Measurements from ENCODE around the gene DENND4B.
A peak's percentile ranks its signal among the peaks of the same experiment; 100 is the strongest.

Gene DENND4B

GRCh38 chr1:153956997-153957715 lies 10.6 kb upstream of the DENND4B start:
- DNase-seq (ENCODE audit: low read depth): no peak
- no peak for TF ChIP-seq CTCF (conservative IDR thresholded peaks at IDR 0.05; ENCODE audit: low read depth, low read length)
- peak overlapping the region; percentile 94 for H3K4me3 ChIP-seq (ENCODE audit: low read depth, low read length)

- no peak overlapping the region for H3K4me3 ChIP-seq (ENCODE audit: low read depth, low read length)
- TF ChIP-seq CTCF (conservative IDR thresholded peaks at IDR 0.05; ENCODE audit: low read depth, low read length): no peak
- DNase-seq (ENCODE audit: low read depth): no peak
These were observed 8.3 kb upstream of the DENND4B start for GRCh38 chr1:153954826-153955225.

- no peak for DNase-seq (ENCODE audit: low read depth)
- H3K4me3 ChIP-seq (ENCODE audit: low read depth, low read length): no peak overlapping the region
These were observed 7.4 kb upstream of the DENND4B start for GRCh38 chr1:153953859-153954365.

GRCh38 chr1:153951801-153952200 lies 5.3 kb upstream of the DENND4B start:
- no peak overlapping the region for H3K4me3 ChIP-seq (ENCODE audit: low read depth, low read length)
- DNase-seq (ENCODE audit: low read depth): no peak
- TF ChIP-seq CTCF (conservative IDR thresholded peaks at IDR 0.05; ENCODE audit: low read depth, low read length): no peak

More at GRCh38 chr1:153953859-153954365, 7.4 kb upstream of the DENND4B start:
- no peak for TF ChIP-seq CTCF (conservative IDR thresholded peaks at IDR 0.05; ENCODE audit: low read depth, low read length)

GRCh38 chr1:153951183-153951582 lies 4.7 kb upstream of the DENND4B start:
- no peak for DNase-seq (ENCODE audit: low read depth)
- no peak for TF ChIP-seq CTCF (conservative IDR thresholded peaks at IDR 0.05; ENCODE audit: low read depth, low read length)

GRCh38 chr1:153945795-153946621 lies 510 bp downstream of the DENND4B start:
- peak overlapping the region; percentile 78 for H3K4me3 ChIP-seq (ENCODE audit: low read depth, low read length)
- TF ChIP-seq CTCF (conservative IDR thresholded peaks at IDR 0.05; ENCODE audit: low read depth, low read length): no peak
- DNase-seq (ENCODE audit: low read depth): peak; percentile 75

More at GRCh38 chr1:153951183-153951582, 4.7 kb upstream of the DENND4B start:
- no peak overlapping the region for H3K4me3 ChIP-seq (ENCODE audit: low read depth, low read length)

Data from choroid plexus epithelial cell (primary cell).